ENCODE results near the gene DPP7.

DNA sequence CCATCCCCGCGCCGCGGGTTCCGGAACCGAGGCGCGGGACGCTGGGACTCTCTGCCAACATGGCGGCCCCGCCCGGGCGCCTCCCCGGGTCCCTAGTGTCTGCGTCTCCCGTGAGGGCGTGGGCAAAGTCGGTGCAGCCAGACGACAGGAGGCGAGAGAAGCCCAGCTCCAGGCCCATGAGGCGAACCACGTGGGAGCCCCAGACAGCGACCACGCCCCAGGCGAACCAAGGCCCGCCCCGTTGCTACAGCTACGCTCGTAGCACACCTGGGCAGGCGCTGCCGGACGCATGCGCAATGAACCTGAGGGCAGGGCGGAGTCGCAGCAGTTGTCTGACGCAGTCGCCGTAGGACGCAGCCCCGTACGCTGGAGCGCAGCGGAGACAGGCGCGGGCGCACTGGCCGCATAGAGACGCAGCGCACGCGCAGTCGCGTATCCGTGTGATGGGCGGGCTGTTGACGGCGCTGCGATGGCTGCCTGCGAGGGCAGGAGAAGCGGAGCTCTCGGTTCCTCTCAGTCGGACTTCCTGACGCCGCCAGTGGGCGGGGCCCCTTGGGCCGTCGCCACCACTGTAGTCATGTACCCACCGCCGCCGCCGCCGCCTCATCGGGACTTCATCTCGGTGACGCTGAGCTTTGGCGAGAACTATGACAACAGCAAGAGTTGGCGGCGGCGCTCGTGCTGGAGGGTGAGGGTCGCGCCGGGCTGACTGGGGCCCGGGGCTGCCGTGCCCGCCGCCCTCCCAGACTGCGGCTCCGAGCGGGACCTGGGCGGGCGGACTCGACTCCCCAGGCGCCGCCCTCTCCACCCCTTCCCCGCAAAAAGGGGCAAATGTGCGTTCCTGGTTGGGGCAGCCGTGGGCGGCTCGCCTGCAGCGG lies 27.8 kb downstream of the DPP7 start, which contains the start of gene MAN1B1:
- TF ChIP-seq, protein P1, sequence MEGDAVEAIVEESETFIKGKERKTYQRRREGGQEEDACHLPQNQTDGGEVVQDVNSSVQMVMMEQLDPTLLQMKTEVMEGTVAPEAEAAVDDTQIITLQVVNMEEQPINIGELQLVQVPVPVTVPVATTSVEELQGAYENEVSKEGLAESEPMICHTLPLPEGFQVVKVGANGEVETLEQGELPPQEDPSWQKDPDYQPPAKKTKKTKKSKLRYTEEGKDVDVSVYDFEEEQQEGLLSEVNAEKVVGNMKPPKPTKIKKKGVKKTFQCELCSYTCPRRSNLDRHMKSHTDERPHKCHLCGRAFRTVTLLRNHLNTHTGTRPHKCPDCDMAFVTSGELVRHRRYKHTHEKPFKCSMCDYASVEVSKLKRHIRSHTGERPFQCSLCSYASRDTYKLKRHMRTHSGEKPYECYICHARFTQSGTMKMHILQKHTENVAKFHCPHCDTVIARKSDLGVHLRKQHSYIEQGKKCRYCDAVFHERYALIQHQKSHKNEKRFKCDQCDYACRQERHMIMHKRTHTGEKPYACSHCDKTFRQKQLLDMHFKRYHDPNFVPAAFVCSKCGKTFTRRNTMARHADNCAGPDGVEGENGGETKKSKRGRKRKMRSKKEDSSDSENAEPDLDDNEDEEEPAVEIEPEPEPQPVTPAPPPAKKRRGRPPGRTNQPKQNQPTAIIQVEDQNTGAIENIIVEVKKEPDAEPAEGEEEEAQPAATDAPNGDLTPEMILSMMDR (IDR thresholded peaks at IDR 0.05), result peak in 2 of 6 experiments; percentile 4 to 56
- TF ChIP-seq POLR2A (IDR thresholded peaks at IDR 0.05), result peak in 3 of 4 donors; percentile 71 to 89 (median 85)
